SK-N-SH (cell line): ENCODE results near the gene PDE2A.

ENCODE experiments used
- EP300 ChIP-seq, 2 experiments: IDR thresholded peaks; 2 replicates each; pipeline versions ENCODE4 v1.4.0 to v1.6.1; 2012; ENCODE audit warnings: borderline replicate concordance in 1 of 2, low read depth in 1 of 2, low read length in 1 of 2
- GABPA ChIP-seq: IDR thresholded peaks from 2 replicates; pipeline ENCODE4 v1.4.0; 2012; ENCODE audit warnings: low read depth, mild to moderate bottlenecking
- MXI1 ChIP-seq: IDR thresholded peaks from 2 replicates; pipeline ENCODE4 v1.6.1; 2012; ENCODE audit warnings: mild to moderate bottlenecking, low read depth, low read length, improper control_type of control experiment
- NRF1 ChIP-seq: IDR thresholded peaks from 2 replicates; pipeline ENCODE4 v1.6.1; 2012; ENCODE audit warnings: low read depth, mild to moderate bottlenecking, low read length
- RAD21 ChIP-seq: IDR thresholded peaks from 2 replicates; pipeline ENCODE4 v1.6.1; 2012; ENCODE audit warnings: mild to moderate bottlenecking, low read length
- TAF1 ChIP-seq: IDR thresholded peaks from 2 replicates; pipeline ENCODE4 v1.6.1; 2012; ENCODE audit warnings: low read depth, mild to moderate bottlenecking, low read length, moderate library complexity, borderline replicate concordance
- TCF12 ChIP-seq: IDR thresholded peaks from 2 replicates; pipeline ENCODE4 v1.4.0; 2012
- TF ChIP-seq, protein P1 (sequence below): fragments of 200-600 bp; sonication (generic); IDR thresholded peaks from 2 replicates; pipeline ENCODE4 v1.6.1; 2017; ENCODE audit warnings: antibody characterized with exemption, mild to moderate bottlenecking, moderate library complexity

GRCh38 chr11:72615329-72615728 is 58.9 kb downstream of the PDE2A start:
- TF ChIP-seq, protein P1, sequence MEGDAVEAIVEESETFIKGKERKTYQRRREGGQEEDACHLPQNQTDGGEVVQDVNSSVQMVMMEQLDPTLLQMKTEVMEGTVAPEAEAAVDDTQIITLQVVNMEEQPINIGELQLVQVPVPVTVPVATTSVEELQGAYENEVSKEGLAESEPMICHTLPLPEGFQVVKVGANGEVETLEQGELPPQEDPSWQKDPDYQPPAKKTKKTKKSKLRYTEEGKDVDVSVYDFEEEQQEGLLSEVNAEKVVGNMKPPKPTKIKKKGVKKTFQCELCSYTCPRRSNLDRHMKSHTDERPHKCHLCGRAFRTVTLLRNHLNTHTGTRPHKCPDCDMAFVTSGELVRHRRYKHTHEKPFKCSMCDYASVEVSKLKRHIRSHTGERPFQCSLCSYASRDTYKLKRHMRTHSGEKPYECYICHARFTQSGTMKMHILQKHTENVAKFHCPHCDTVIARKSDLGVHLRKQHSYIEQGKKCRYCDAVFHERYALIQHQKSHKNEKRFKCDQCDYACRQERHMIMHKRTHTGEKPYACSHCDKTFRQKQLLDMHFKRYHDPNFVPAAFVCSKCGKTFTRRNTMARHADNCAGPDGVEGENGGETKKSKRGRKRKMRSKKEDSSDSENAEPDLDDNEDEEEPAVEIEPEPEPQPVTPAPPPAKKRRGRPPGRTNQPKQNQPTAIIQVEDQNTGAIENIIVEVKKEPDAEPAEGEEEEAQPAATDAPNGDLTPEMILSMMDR = no peak
- TF ChIP-seq RAD21 (no peak), MXI1 (no peak), TCF12 (no peak), NRF1 (no peak), GABPA (no peak), EP300 (IDR thresholded peaks at IDR 0.05; ENCODE audit: borderline replicate concordance in 1 of 2, low read depth in 1 of 2, low read length in 1 of 2) (no peak), TAF1 (no peak)
